ENCODE results near the gene MAP7D1.

Gene MAP7D1

DNA sequence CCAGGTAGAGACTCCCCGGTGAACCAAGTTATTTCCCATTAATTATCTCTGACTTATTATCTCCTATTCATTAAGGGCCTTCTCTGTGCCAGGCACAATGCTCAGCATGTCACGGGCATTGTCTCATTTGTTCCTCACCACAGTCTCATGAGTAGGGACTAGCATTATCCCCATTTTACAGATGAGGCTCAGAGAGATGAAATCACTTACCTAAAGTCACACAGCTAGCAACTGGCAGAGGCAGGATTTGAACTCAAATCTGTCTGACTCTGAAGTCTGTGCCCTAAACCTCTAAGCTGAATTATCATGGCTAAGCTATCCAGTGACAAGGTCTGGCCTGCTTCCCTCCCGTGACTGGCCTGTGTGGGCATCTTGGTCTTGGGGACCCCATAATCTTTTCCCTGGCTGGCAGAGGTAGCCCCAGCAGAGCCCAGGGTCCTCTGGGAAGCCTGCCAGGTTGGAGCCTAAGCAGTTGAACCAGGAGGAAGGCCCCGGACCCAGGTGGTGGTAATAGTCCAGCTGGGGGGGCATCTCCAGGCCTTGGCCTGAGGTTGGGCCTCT lies 4.5 kb downstream of the MAP7D1 start:
- TF ChIP-seq ZNF384 (IDR thresholded peaks at IDR 0.05) (no peak), SP1 (IDR thresholded peaks at IDR 0.05) (no peak), CTBP1 (IDR thresholded peaks at IDR 0.05; ENCODE audit: borderline replicate concordance) (no peak), NFRKB (IDR thresholded peaks at IDR 0.05) (no peak), HDGF (IDR thresholded peaks at IDR 0.05; ENCODE audit: borderline replicate concordance) (no peak), ELF4 (IDR thresholded peaks at IDR 0.05) (no peak), ARNT (IDR thresholded peaks at IDR 0.05) (no peak), TARDBP (IDR thresholded peaks at IDR 0.05) (no peak), SUZ12 (IDR thresholded peaks at IDR 0.05) (no peak), L3MBTL2 (conservative IDR thresholded peaks at IDR 0.05) (no peak), LEF1 (IDR thresholded peaks at IDR 0.05; ENCODE audit: borderline replicate concordance) (no peak), FOXM1 (IDR thresholded peaks at IDR 0.05; ENCODE audit: borderline replicate concordance) (no peak), BHLHE40 (IDR thresholded peaks at IDR 0.05; ENCODE audit: borderline replicate concordance) (no peak), FOXA1 (IDR thresholded peaks at IDR 0.05) (no peak), FOXK2 (IDR thresholded peaks at IDR 0.05) (no peak)
- TF ChIP-seq, protein P1, sequence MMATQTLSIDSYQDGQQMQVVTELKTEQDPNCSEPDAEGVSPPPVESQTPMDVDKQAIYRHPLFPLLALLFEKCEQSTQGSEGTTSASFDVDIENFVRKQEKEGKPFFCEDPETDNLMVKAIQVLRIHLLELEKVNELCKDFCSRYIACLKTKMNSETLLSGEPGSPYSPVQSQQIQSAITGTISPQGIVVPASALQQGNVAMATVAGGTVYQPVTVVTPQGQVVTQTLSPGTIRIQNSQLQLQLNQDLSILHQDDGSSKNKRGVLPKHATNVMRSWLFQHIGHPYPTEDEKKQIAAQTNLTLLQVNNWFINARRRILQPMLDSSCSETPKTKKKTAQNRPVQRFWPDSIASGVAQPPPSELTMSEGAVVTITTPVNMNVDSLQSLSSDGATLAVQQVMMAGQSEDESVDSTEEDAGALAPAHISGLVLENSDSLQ (IDR thresholded peaks at IDR 0.05) = no peak
- DNase-seq (ENCODE audit: extremely low spot score) = no peak
- POLR2A ChIA-PET = interaction anchor here (0.7 to 5.5 kb wide), 7 partner anchors 9 to 64 kb away, joined by 3 to 42 read pairs (median 7); partner anchors contain the start of genes THRAP3 and TRAPPC3
- CTCF ChIA-PET = interaction anchor here (0.6 to 1.8 kb wide), 5 partner anchors 11 to 74 kb away, joined by 3 to 20 read pairs (median 7); partner anchors contain the start of gene TRAPPC3

- DNase-seq (ENCODE audit: extremely low spot score) = no peak
- CTCF ChIA-PET = interaction anchor here (0.8 to 1.8 kb wide), 5 partner anchors 12 to 208 kb away, joined by 3 to 20 read pairs (median 7); partner anchors contain the start of gene TRAPPC3
- TF ChIP-seq, protein P1 (IDR thresholded peaks at IDR 0.05) = no peak
- no peak for TF ChIP-seq HDGF (IDR thresholded peaks at IDR 0.05; ENCODE audit: borderline replicate concordance)
- POLR2A ChIA-PET = interaction anchor here (0.7 to 5.5 kb wide), 7 partner anchors 9 to 63 kb away, joined by 3 to 42 read pairs (median 7); partner anchors contain the start of genes THRAP3 and TRAPPC3
These were observed 5.1 kb downstream of the MAP7D1 start for GRCh38 chr1:36160949-36161485.

- CTCF ChIA-PET = interaction anchor here (0.5 to 1.8 kb wide), 4 partner anchors 13 to 207 kb away, joined by 3 to 20 read pairs (median 6); partner anchors contain the start of gene TRAPPC3
These were observed 5.9 kb downstream of the MAP7D1 start for GRCh38 chr1:36161641-36162531.

GRCh38 chr1:36162680-36163239 lies 6.8 kb downstream of the MAP7D1 start:
- CTCF ChIA-PET = interaction anchor here (0.5 kb wide), 1 partner anchor 28 kb away, joined by 3 read pairs; no protein-coding TSS in a partner anchor
- TF ChIP-seq CTBP1 (IDR thresholded peaks at IDR 0.05; ENCODE audit: borderline replicate concordance) = no peak
- no peak for TF ChIP-seq SP1 (IDR thresholded peaks at IDR 0.05)
- no peak for TF ChIP-seq FOXA1 (IDR thresholded peaks at IDR 0.05)
- TF ChIP-seq, protein P1 (IDR thresholded peaks at IDR 0.05) = no peak
- POLR2A ChIA-PET = interaction anchor here (1.0 to 5.5 kb wide), 3 partner anchors 8 to 61 kb away, joined by 3 to 42 read pairs (median 7); partner anchors contain the start of genes THRAP3 and TRAPPC3
- DNase-seq (ENCODE audit: extremely low spot score) = no peak

More at GRCh38 chr1:36161641-36162531, 5.9 kb downstream of the MAP7D1 start:
- DNase-seq (ENCODE audit: extremely low spot score) = no peak
- TF ChIP-seq CTBP1 (IDR thresholded peaks at IDR 0.05; ENCODE audit: borderline replicate concordance) (no peak), BHLHE40 (IDR thresholded peaks at IDR 0.05; ENCODE audit: borderline replicate concordance) (no peak), L3MBTL2 (conservative IDR thresholded peaks at IDR 0.05) (no peak), FOXA1 (IDR thresholded peaks at IDR 0.05) (no peak), NFRKB (IDR thresholded peaks at IDR 0.05) (no peak)
- POLR2A ChIA-PET = interaction anchor here (1.0 to 5.5 kb wide), 6 partner anchors 9 to 62 kb away, joined by 3 to 42 read pairs (median 7); partner anchors contain the start of genes THRAP3 and TRAPPC3

DNA sequence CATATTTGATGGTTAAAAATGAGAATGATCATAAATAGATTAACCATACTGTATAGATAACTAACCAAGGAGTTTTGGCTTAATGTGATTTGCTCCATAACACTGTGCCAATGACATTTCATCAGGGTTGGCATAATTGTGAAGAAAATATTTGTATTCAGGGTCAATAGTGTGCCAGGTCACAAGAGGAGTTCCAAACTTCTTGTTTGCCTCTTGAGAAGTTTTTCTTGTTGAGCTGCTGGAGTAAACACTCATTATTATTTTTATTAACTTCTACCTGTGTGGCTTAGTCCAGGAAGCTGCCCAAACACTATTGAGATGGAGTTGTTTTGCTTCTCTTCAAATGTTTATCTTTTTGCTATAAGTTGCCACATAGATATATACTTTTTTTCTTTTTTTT lies 7.5 kb downstream of the MAP7D1 start:
- CTCF ChIA-PET = no interaction called here
- POLR2A ChIA-PET = interaction anchor here (2.1 to 5.5 kb wide), 2 partner anchors 13 to 60 kb away, joined by 7 to 42 read pairs; partner anchors contain the start of genes THRAP3 and TRAPPC3

More for the DNA sequence above, 7.5 kb downstream of the MAP7D1 start:
- TF ChIP-seq TARDBP (IDR thresholded peaks at IDR 0.05) (no peak), BHLHE40 (IDR thresholded peaks at IDR 0.05; ENCODE audit: borderline replicate concordance) (no peak), CTBP1 (IDR thresholded peaks at IDR 0.05; ENCODE audit: borderline replicate concordance) (no peak), FOXM1 (IDR thresholded peaks at IDR 0.05; ENCODE audit: borderline replicate concordance) (no peak), ARNT (IDR thresholded peaks at IDR 0.05) (no peak), FOXA1 (IDR thresholded peaks at IDR 0.05) (no peak), L3MBTL2 (conservative IDR thresholded peaks at IDR 0.05) (no peak), SUZ12 (IDR thresholded peaks at IDR 0.05) (no peak), LEF1 (IDR thresholded peaks at IDR 0.05; ENCODE audit: borderline replicate concordance) (no peak), ZNF384 (IDR thresholded peaks at IDR 0.05) (no peak), SP1 (IDR thresholded peaks at IDR 0.05) (no peak)
- TF ChIP-seq, protein P1 (IDR thresholded peaks at IDR 0.05) = no peak
- no peak for DNase-seq (ENCODE audit: extremely low spot score)
